Progenitor cell of endocrine pancreas (in vitro differentiated cells): Measurements from ENCODE around the gene FOXP1. TPM values are rescaled to one million over a fixed set of nuclear protein-coding genes. Genes with fewer than 3 reads are reported as not detected.
A peak's percentile ranks its signal among the peaks of the same experiment; 100 is the strongest.

Experiments used
- DNase-seq: peaks from one replicate; pipeline ENCODE4 v3.0.0; 2021; ENCODE audit warnings: low spot score; ENCODE audit not compliant: unreplicated experiment
- H3K27ac Mint-ChIP-seq: 2 replicates; pipeline ENCODE4 v1.8.0; 2021; ENCODE audit warnings: mild to moderate bottlenecking, moderate library complexity, mixed read lengths
- H3K27me3 Mint-ChIP-seq: 2 replicates; pipeline ENCODE4 v1.8.0; 2021; ENCODE audit warnings: mixed read lengths
- H3K36me3 Mint-ChIP-seq: 2 replicates; pipeline ENCODE4 v1.8.0; 2022; ENCODE audit warnings: mixed read lengths; ENCODE audit not compliant: insufficient read depth
- H3K4me1 Mint-ChIP-seq: 2 replicates; pipeline ENCODE4 v1.8.0; 2021; ENCODE audit warnings: low read depth, mixed read lengths
- H3K4me3 Mint-ChIP-seq: 2 replicates; pipeline ENCODE4 v1.8.0; 2021; ENCODE audit warnings: low read depth, mild to moderate bottlenecking, moderate library complexity, mixed read lengths
- H3K9me3 Mint-ChIP-seq: 2 replicates; pipeline ENCODE4 v1.8.0; 2021; ENCODE audit warnings: low read depth, mixed read lengths
- CTCF ChIP-seq: fragments of 200-600 bp; sonication (generic); IDR thresholded peaks from one replicate; pipeline ENCODE4 v1.5.0; 2021; ENCODE audit warnings: antibody characterized with exemption, mild to moderate bottlenecking; ENCODE audit not compliant: unreplicated experiment
- total RNA-seq: library from RNA; stranded (reverse); gene quantifications from 2 replicates; pipeline ENCODE4 v1.2.1, GENCODE V29; 2021

FOXP1 gene
- total RNA-seq, 1 donor from 2014 or later: 242 TPM

DNA sequence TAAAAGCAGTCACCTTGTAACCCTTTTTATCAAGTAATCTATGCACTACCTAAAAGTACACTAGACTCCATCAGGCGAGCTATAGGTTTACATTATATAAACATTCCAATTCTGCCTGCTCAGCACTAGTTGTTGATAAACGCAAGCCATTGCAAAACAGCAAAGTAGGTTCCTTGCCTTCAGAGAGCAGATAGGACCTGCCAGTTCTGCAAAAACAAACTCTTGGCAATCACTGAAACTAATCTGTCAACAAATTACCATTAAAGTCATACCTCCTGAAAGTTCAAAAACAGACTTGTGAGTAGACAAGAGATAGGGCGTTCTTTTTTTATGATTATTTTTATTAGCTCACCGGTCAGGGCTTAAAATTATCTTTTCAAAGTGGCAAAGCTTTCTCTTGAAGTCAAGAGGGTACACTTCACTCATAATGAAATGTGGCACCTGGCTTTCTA, 392.5 kb downstream of the FOXP1 start:
- peaks cover 59% of the 10 kb centered on the region for H3K4me1 Mint-ChIP-seq

GRCh38 chr3:71189480-71189879, 394.0 kb downstream of the FOXP1 start:
- no peak overlapping the region for H3K4me3 Mint-ChIP-seq
- H3K27ac Mint-ChIP-seq: peak overlapping the region; percentile 91
- no peak for DNase-seq
- H3K36me3 Mint-ChIP-seq: peaks cover 24% of the 10 kb centered on the region
- H3K27me3 Mint-ChIP-seq: no peaks in the 10 kb centered on the region
- peaks cover 50% of the 10 kb centered on the region for H3K4me1 Mint-ChIP-seq
- no peaks in the 10 kb centered on the region for H3K9me3 Mint-ChIP-seq
- TF ChIP-seq CTCF: no peak

More for the DNA sequence above, 392.5 kb downstream of the FOXP1 start:
- Mint-ChIP-seq H3K4me3 (no peak overlapping the region), H3K27ac (peak overlapping the region; percentile 76), H3K9me3 (no peaks in the 10 kb centered on the region), H3K27me3 (no peaks in the 10 kb centered on the region), H3K36me3 (peaks cover 15% of the 10 kb centered on the region)
- no peak for TF ChIP-seq CTCF
- DNase-seq: no peak

- H3K27me3 Mint-ChIP-seq: no peaks in the 10 kb centered on the region
- H3K27ac Mint-ChIP-seq: peak overlapping the region; percentile 35
- H3K4me1 Mint-ChIP-seq: peaks cover 44% of the 10 kb centered on the region
- no peak overlapping the region for H3K4me3 Mint-ChIP-seq
- no peak for DNase-seq
- peaks cover 28% of the 10 kb centered on the region for H3K36me3 Mint-ChIP-seq
- no peak for TF ChIP-seq CTCF
- H3K9me3 Mint-ChIP-seq: no peaks in the 10 kb centered on the region
Measured at GRCh38 chr3:71187715-71188114, 395.8 kb downstream of the FOXP1 start.

- H3K27me3 Mint-ChIP-seq: no peaks in the 10 kb centered on the region
- no peak for TF ChIP-seq CTCF
- DNase-seq: no peak
- H3K4me1 Mint-ChIP-seq: peaks cover 40% of the 10 kb centered on the region
- H3K9me3 Mint-ChIP-seq: no peaks in the 10 kb centered on the region
- no peak overlapping the region for H3K4me3 Mint-ChIP-seq
- no peak overlapping the region for H3K27ac Mint-ChIP-seq
- peaks cover 28% of the 10 kb centered on the region for H3K36me3 Mint-ChIP-seq
Measured at GRCh38 chr3:71186801-71187200, 396.7 kb downstream of the FOXP1 start.

DNA sequence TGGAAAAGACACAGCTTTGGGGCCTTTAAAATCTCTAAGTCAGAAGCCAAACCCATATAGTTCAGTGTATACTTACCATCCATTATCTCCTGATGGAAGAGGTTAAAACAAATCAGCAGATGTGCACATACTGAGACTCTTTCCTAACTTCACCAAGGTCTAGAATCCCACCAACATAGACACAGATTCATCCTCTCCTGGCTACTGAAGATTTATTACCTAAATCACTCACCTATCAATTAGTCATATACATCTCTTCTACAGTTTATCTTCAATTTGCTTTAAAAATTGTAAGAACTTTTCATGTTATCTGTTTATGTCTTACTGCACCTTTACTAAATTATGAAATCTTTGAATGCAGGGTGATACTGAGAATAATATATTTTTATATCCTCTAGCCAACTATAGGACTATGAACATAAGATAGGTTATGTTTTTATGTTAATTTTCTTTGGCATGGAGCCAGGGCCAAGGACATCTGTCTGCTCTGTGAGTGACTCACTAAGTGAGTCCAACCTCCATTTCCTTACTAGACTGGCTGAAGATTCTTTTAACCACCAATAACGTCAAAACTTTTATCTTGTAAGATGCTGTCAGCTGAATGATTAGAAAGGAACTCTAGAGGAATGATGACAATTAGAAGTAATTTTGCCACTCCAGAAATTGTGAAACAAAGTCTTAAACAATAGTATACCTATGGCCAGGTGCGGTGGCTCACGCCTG, 397.6 kb downstream of the FOXP1 start:
- H3K27me3 Mint-ChIP-seq: no peaks in the 10 kb centered on the region
- H3K4me3 Mint-ChIP-seq: no peak overlapping the region
- peak overlapping the region; percentile 35 for H3K27ac Mint-ChIP-seq
- H3K4me1 Mint-ChIP-seq: peaks cover 35% of the 10 kb centered on the region
- peaks cover 35% of the 10 kb centered on the region for H3K36me3 Mint-ChIP-seq
- no peaks in the 10 kb centered on the region for H3K9me3 Mint-ChIP-seq
- TF ChIP-seq CTCF: no peak
- no peak for DNase-seq
